ENCODE results near the gene ADAM33.

DNA sequence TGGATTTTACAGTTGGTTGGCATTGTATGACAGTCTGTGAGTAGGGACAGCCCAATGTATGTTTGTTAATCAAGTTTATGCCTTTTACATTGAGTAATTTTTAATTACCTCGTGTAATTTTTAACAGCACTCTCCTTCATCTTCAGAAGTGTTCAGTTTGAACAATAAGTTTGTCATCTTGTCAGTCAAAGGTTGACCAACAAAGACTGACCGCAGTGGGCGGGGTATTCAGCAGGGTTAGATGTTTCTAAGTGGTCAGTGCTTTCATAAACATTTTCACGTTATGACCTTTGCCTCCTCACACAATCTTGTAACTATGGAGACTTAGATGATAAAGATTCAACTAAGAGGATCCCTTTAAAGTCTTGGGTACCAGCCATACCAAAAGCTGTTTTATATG, 59.4 kb downstream of the ADAM33 start:
- TF ChIP-seq, protein P1, sequence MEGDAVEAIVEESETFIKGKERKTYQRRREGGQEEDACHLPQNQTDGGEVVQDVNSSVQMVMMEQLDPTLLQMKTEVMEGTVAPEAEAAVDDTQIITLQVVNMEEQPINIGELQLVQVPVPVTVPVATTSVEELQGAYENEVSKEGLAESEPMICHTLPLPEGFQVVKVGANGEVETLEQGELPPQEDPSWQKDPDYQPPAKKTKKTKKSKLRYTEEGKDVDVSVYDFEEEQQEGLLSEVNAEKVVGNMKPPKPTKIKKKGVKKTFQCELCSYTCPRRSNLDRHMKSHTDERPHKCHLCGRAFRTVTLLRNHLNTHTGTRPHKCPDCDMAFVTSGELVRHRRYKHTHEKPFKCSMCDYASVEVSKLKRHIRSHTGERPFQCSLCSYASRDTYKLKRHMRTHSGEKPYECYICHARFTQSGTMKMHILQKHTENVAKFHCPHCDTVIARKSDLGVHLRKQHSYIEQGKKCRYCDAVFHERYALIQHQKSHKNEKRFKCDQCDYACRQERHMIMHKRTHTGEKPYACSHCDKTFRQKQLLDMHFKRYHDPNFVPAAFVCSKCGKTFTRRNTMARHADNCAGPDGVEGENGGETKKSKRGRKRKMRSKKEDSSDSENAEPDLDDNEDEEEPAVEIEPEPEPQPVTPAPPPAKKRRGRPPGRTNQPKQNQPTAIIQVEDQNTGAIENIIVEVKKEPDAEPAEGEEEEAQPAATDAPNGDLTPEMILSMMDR (IDR thresholded peaks at IDR 0.05): no peak
- TF ChIP-seq ESRRA (IDR thresholded peaks at IDR 0.05; ENCODE audit: borderline replicate concordance, low read length) (no peak), KDM5A (IDR thresholded peaks at IDR 0.05) (no peak), BHLHE40 (IDR thresholded peaks at IDR 0.05; ENCODE audit: low read depth, low read length) (no peak), MAZ (IDR thresholded peaks at IDR 0.05; ENCODE audit: borderline replicate concordance, low read depth, low read length) (no peak)

Data from A549 (cell line).